Prostate gland (tissue), 2 donors: ENCODE data around the gene CDH13. TPM values are rescaled to one million over a fixed set of nuclear protein-coding genes. Genes with fewer than 3 reads are reported as not detected.

Source experiments
- DNase-seq: peaks from one replicate; pipeline ENCODE4 v3.0.0-alpha.2; 2019; ENCODE audit warnings: low spot score
- H3K27ac ChIP-seq, 2 donors: fragments of 200-600 bp; sonication (generic); 2 replicates each; pipeline ENCODE4 v1.5.1; 2017 to 2019
- H3K27me3 ChIP-seq: fragments of 200-600 bp; sonication (generic); replicated peaks from 2 replicates; pipeline ENCODE4 v1.5.1; 2019; ENCODE audit not compliant: insufficient read depth
- H3K36me3 ChIP-seq, 2 donors: fragments of 200-600 bp; sonication (generic); 1 replicate in 1 of 2; 2 replicates in 1 of 2; pipeline versions ENCODE4 v1.5.1 to v1.8.1; 2017 to 2019
- H3K4me1 ChIP-seq: fragments of 200-600 bp; sonication (generic); replicated peaks from 2 replicates; pipeline ENCODE4 v1.5.1; 2019
- H3K4me3 ChIP-seq, 2 donors: fragments of 200-600 bp; sonication (generic); 2 replicates each; pipeline ENCODE4 v1.5.1; 2017 to 2019
- H3K9me3 ChIP-seq: fragments of 200-600 bp; sonication (generic); 2 replicates; pipeline ENCODE4 v1.5.1; 2017
- POLR2A ChIP-seq: fragments of 450-650 bp; IDR thresholded peaks from one replicate; pipeline ENCODE4 v1.6.1; 2016; ENCODE audit warnings: antibody characterized with exemption, mild to moderate bottlenecking
- POLR2AphosphoS5 ChIP-seq: sonication (generic); formaldehyde crosslinking; IDR thresholded peaks from one replicate; pipeline ENCODE4 v1.6.1; 2017; ENCODE audit warnings: antibody characterized with exemption
- WGBS: methylation state at CpG from one replicate; pipeline ENCODE4 v1.1.5; 2018; 5-methylcytosine and 5-hydroxymethylcytosine counted together
- intact Hi-C: fragments of 100-400 bp; cut with DNase I; formaldehyde crosslinking; loops from one replicate; pipeline ENCODE4 v1.14.2; 2022
- total RNA-seq, 2 donors: library from RNA; depleted of rRNA; stranded (reverse); fragments of >200 nt; gene quantifications; one replicate each; pipeline ENCODE4 v1.1.0, GENCODE V29; 2016
- TF ChIP-seq, protein P1 (sequence below), 4 experiments: fragments of 200-600 bp in 2 of 4; fragments of 450-650 bp in 2 of 4; sonication (generic) in 2 of 4; IDR thresholded peaks; 1 replicate in 3 of 4; 2 replicates in 1 of 4; pipeline ENCODE4 v1.5.1; 2016 to 2019; ENCODE audit warnings: antibody characterized with exemption in 4 of 4, mild to moderate bottlenecking in 2 of 4, moderate library complexity in 2 of 4

The CDH13 gene
- total RNA-seq, 2 donors from 2014 or later, result 20.6 to 23.0 TPM

- Histone ChIP-seq H3K9me3 (no peaks in the 10 kb centered on the region), H3K4me3 (no peak overlapping the region), H3K36me3 (no peaks in the 10 kb centered on the region), H3K27me3 (no peaks in the 10 kb centered on the region), H3K4me1 (no peaks in the 10 kb centered on the region), H3K27ac (no peak overlapping the region)
- intact Hi-C loops, result no loop called here
- no peak for TF ChIP-seq POLR2A
- TF ChIP-seq, protein P1, sequence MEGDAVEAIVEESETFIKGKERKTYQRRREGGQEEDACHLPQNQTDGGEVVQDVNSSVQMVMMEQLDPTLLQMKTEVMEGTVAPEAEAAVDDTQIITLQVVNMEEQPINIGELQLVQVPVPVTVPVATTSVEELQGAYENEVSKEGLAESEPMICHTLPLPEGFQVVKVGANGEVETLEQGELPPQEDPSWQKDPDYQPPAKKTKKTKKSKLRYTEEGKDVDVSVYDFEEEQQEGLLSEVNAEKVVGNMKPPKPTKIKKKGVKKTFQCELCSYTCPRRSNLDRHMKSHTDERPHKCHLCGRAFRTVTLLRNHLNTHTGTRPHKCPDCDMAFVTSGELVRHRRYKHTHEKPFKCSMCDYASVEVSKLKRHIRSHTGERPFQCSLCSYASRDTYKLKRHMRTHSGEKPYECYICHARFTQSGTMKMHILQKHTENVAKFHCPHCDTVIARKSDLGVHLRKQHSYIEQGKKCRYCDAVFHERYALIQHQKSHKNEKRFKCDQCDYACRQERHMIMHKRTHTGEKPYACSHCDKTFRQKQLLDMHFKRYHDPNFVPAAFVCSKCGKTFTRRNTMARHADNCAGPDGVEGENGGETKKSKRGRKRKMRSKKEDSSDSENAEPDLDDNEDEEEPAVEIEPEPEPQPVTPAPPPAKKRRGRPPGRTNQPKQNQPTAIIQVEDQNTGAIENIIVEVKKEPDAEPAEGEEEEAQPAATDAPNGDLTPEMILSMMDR (IDR thresholded peaks at IDR 0.05), result no peak
- no peak for TF ChIP-seq POLR2AphosphoS5
- WGBS, result 84% methylated on average over 3 of the region's 3 CpGs
- no peak for DNase-seq
Measured at GRCh38 chr16:83365166-83365565, 738.4 kb downstream of the CDH13 start.

DNA sequence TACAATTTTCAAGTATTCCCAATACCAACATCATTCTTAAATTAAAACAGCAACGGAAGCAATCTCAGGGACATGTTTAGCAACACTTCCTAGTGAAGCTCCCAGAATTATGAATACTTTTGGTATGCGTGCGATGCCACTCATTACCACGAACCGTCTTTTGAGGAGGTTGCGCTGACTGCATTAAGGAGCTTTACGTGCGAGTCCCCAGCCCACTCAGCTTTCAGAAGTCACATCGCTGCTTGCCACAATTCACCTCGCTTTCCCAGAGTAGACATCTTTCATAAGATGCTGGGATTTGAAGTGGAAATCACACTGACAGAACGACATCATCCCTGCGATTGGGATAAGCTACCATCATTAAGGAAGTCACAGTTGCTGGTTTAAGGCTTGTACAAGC, 739.5 kb downstream of the CDH13 start:
- H3K36me3 ChIP-seq, result no peaks in the 10 kb centered on the region
- no peaks in the 10 kb centered on the region for H3K4me1 ChIP-seq
- H3K27ac ChIP-seq, result no peak overlapping the region
- intact Hi-C loops, result no loop called here
- TF ChIP-seq POLR2A (no peak), POLR2AphosphoS5 (no peak)
- TF ChIP-seq, protein P1 (IDR thresholded peaks at IDR 0.05), result no peak
- WGBS, result 93% methylated on average over 12 of the region's 12 CpGs
- H3K4me3 ChIP-seq, result no peak overlapping the region
- no peaks in the 10 kb centered on the region for H3K27me3 ChIP-seq
- no peak for DNase-seq
- H3K9me3 ChIP-seq, result no peaks in the 10 kb centered on the region

GRCh38 chr16:83374979-83375378, 748.2 kb downstream of the CDH13 start:
- no peak for TF ChIP-seq POLR2AphosphoS5
- TF ChIP-seq, protein P1 (IDR thresholded peaks at IDR 0.05), result no peak
- H3K9me3 ChIP-seq, result no peaks in the 10 kb centered on the region
- no peak overlapping the region for H3K27ac ChIP-seq
- H3K4me3 ChIP-seq, result no peak overlapping the region
- intact Hi-C loops, result no loop called here
- no peaks in the 10 kb centered on the region for H3K27me3 ChIP-seq
- no peaks in the 10 kb centered on the region for H3K36me3 ChIP-seq
- 82% methylated on average over 3 of the region's 3 CpGs for WGBS
- no peaks in the 10 kb centered on the region for H3K4me1 ChIP-seq
- DNase-seq, result no peak

- 9% methylated on average over 3 of the region's 3 CpGs for WGBS
- TF ChIP-seq POLR2A (no peak), POLR2AphosphoS5 (no peak)
- TF ChIP-seq, protein P1 (IDR thresholded peaks at IDR 0.05), result no peak
- no peak for DNase-seq
- H3K36me3 ChIP-seq, result no peaks in the 10 kb centered on the region
- no peaks in the 10 kb centered on the region for H3K9me3 ChIP-seq
- H3K27ac ChIP-seq, result no peak overlapping the region
- H3K4me1 ChIP-seq, result no peaks in the 10 kb centered on the region
- intact Hi-C loops, result no loop called here
- no peak overlapping the region for H3K4me3 ChIP-seq
- no peaks in the 10 kb centered on the region for H3K27me3 ChIP-seq
Measured at GRCh38 chr16:83389751-83390150, 763.0 kb downstream of the CDH13 start.

DNA sequence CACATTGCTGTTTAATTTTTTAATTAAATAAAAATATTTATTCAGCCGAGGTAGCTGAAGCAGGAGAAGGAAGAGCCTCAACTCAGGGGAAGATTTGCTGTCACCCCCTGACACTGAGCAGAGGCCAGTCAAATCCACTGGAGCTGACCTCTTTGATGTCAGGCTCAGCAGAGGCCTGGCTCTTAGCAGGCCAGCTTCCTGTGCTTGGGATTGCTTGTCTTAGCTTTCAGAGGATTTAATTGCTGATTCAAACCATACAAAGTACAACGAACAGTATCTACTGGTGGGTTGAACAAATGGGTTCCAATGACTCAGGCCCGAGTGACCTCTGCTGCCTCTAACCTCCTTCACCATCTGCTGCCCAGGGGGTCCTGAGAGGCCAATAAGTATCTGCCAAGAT, 764.0 kb downstream of the CDH13 start:
- H3K27ac ChIP-seq, result no peak overlapping the region
- DNase-seq, result no peak
- TF ChIP-seq POLR2A (no peak), POLR2AphosphoS5 (no peak)
- TF ChIP-seq, protein P1 (IDR thresholded peaks at IDR 0.05), result no peak
- H3K4me1 ChIP-seq, result no peaks in the 10 kb centered on the region
- H3K9me3 ChIP-seq, result no peaks in the 10 kb centered on the region
- WGBS, result 71% methylated on average over 3 of the region's 3 CpGs
- H3K36me3 ChIP-seq, result no peaks in the 10 kb centered on the region
- H3K4me3 ChIP-seq, result no peak overlapping the region
- no peaks in the 10 kb centered on the region for H3K27me3 ChIP-seq
- intact Hi-C loops, result no loop called here
